ENCODE measurements around the gene ARHGEF12. TPM values are rescaled to one million over a fixed set of nuclear protein-coding genes. Genes with fewer than 3 reads are reported as not detected.

Gene ARHGEF12
- total RNA-seq, 2 experiments from 2014 or later = 3.6 TPM

DNA sequence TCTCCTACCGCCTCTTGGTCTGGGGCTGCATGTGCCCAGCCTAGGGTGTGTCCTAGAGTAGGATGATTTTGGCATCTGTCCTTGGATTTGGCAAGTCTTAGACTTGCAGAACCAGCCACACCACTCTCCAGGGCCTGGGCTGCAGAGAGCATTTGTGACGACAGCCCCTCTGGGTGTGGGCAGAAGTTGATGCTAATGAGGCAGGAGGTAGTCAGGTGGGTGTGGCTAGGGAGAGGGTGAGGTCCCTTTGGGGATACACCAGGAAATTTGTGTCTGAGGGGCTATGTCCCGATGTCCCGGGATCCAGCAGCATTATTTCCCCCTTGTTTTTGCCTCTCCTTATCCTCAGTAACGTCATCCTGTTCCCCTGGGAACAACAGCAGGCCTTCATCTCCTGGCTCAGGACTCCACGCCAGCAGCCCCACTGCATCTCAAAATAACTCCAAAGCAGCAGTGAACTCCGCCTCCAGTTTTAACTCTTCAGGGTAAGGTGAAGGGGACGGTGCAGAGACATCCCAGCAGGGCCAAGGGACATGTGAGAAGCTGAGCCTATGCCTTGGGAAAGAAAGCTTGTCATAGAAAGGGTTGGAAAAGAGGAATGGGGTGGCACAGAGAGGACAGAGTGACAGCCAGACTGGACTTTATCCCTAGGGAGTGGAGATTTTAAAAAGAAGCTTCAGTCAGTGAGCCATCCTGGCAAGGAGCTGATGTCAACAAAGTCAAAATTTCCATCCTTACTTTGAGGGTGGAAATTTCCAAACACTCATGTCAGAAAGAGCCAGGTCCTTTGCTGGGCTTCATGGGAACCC, 19.1 kb upstream of the ARHGEF12 start:
- Mint-ChIP-seq H3K4me3 (no peak overlapping the region), H3K9me3 (no peaks in the 10 kb centered on the region), H3K4me1 (ENCODE audit: low read depth) (no peaks in the 10 kb centered on the region), H3K27me3 (peaks cover 48% of the 10 kb centered on the region), H3K27ac (no peak overlapping the region), H3K36me3 (ENCODE audit: low read depth) (no peaks in the 10 kb centered on the region)
- no peaks in the 10 kb centered on the region for H3K36me3 ChIP-seq (ENCODE audit: insufficient read depth, low read length)
- H3K4me1 ChIP-seq (ENCODE audit: insufficient read depth, low read length) = no peaks in the 10 kb centered on the region
- POLR2A ChIA-PET = no interaction called here
- no peak overlapping the region for H3K4me3 ChIP-seq (ENCODE audit: low read length)
- intact Hi-C loops (cut with DNase I, micrococcal nuclease) = no loop called here
- TF ChIP-seq, protein P1, sequence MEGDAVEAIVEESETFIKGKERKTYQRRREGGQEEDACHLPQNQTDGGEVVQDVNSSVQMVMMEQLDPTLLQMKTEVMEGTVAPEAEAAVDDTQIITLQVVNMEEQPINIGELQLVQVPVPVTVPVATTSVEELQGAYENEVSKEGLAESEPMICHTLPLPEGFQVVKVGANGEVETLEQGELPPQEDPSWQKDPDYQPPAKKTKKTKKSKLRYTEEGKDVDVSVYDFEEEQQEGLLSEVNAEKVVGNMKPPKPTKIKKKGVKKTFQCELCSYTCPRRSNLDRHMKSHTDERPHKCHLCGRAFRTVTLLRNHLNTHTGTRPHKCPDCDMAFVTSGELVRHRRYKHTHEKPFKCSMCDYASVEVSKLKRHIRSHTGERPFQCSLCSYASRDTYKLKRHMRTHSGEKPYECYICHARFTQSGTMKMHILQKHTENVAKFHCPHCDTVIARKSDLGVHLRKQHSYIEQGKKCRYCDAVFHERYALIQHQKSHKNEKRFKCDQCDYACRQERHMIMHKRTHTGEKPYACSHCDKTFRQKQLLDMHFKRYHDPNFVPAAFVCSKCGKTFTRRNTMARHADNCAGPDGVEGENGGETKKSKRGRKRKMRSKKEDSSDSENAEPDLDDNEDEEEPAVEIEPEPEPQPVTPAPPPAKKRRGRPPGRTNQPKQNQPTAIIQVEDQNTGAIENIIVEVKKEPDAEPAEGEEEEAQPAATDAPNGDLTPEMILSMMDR (IDR thresholded peaks at IDR 0.05) = no peak
- DNase-seq = no peak
- no peaks in the 10 kb centered on the region for H3K9me3 ChIP-seq (ENCODE audit: control insufficient read depth in 1 of 2, insufficient read depth in 1 of 2, low read length in 2 of 2)
- peaks cover 17 to 24% of the 10 kb centered on the region in 2 experiments for H3K27me3 ChIP-seq (ENCODE audit: control insufficient read depth in 1 of 2, insufficient read depth in 2 of 2, low read length in 2 of 2)
- H3K27ac ChIP-seq (ENCODE audit: low read depth in 1 of 2, low read length in 2 of 2) = no peak overlapping the region
- CTCF ChIA-PET = no interaction called here
- ATAC-seq (ENCODE audit: poor library complexity) = no peak

DNA sequence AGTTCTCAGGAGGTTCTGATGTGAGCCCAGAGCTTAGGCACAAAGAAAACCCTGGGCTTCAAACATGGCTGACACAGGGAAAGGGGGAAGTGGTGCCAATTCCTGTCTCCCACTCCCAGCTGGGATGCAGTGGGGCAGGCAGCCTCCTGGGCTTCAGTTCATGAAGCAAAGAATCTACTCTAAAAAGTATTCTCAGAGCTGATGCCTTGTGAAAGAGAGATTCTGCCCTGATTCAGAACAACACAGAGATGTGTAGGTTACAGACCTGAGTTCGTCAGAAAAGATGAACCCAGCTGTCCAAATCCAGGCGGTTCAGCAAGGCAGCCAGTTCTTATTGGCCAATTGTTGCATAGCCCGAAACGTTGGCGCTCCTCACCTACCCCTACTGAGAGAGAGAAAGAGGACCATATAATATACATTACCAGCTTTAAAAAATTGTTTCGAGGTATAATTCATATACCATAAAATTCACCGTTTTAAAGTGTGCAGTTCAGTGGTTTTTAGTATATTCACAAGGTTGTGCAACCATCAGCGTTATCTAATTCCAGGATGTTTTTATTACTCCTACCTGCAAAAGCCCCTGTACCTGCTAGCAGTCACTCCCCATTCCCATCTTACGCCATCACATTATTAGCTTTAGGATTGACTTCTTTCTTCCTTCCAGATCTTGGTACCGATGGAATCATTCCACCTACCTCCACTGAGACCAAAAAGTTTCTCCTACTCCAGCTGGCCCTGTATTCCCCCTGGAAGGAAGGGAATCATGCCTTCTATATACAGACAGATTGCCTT, 18.3 kb upstream of the ARHGEF12 start:
- H3K27me3 Mint-ChIP-seq = peaks cover 49% of the 10 kb centered on the region
- Histone ChIP-seq H3K27me3 (ENCODE audit: control insufficient read depth in 1 of 2, insufficient read depth in 2 of 2, low read length in 2 of 2) (peaks cover 22 to 28% of the 10 kb centered on the region in 2 experiments), H3K9me3 (ENCODE audit: control insufficient read depth in 1 of 2, insufficient read depth in 1 of 2, low read length in 2 of 2) (no peaks in the 10 kb centered on the region), H3K4me1 (ENCODE audit: insufficient read depth, low read length) (no peaks in the 10 kb centered on the region), H3K27ac (ENCODE audit: low read depth in 1 of 2, low read length in 2 of 2) (no peak overlapping the region), H3K4me3 (ENCODE audit: low read length) (no peak overlapping the region), H3K36me3 (ENCODE audit: insufficient read depth, low read length) (no peaks in the 10 kb centered on the region)
- ATAC-seq (ENCODE audit: poor library complexity) = no peak
- no peaks in the 10 kb centered on the region for H3K9me3 Mint-ChIP-seq
- ChIA-PET POLR2A (no interaction called here), CTCF (no interaction called here)
- intact Hi-C loops (cut with DNase I, micrococcal nuclease) = no loop called here
- no peaks in the 10 kb centered on the region for H3K4me1 Mint-ChIP-seq (ENCODE audit: low read depth)
- no peak for DNase-seq
- no peak overlapping the region for H3K4me3 Mint-ChIP-seq
- TF ChIP-seq, protein P1 (IDR thresholded peaks at IDR 0.05) = no peak
- no peaks in the 10 kb centered on the region for H3K36me3 Mint-ChIP-seq (ENCODE audit: low read depth)
- H3K27ac Mint-ChIP-seq = no peak overlapping the region

DNA sequence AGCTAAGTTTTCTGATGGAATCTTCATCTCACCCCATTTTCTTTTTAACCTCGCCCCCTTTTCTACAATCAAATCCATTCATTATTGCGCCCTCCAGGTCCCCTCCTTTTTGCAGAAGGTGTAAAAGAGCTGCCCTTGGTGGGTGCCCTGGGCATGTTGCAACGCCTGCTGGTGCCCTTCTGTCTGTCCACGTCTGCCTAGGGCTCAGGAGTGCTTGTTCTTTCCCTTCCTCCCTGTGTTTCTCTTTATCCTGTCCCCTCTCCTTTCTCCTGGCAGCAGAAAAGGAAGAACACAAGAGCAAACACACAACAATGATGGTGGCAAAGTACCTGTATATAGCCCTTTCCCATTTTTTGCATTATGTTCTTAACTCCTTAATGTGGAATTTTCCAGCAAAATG, 17.3 kb upstream of the ARHGEF12 start:
- DNase-seq (no peak), ATAC-seq (ENCODE audit: poor library complexity) (no peak)
- H3K27ac Mint-ChIP-seq = no peak overlapping the region
- H3K9me3 ChIP-seq (ENCODE audit: control insufficient read depth in 1 of 2, insufficient read depth in 1 of 2, low read length in 2 of 2) = no peaks in the 10 kb centered on the region
- peaks cover 25 to 36% of the 10 kb centered on the region in 2 experiments for H3K27me3 ChIP-seq (ENCODE audit: control insufficient read depth in 1 of 2, insufficient read depth in 2 of 2, low read length in 2 of 2)
- H3K4me3 ChIP-seq (ENCODE audit: low read length) = no peak overlapping the region
- TF ChIP-seq, protein P1 (IDR thresholded peaks at IDR 0.05) = no peak
- H3K4me1 Mint-ChIP-seq (ENCODE audit: low read depth) = no peaks in the 10 kb centered on the region
- ChIA-PET CTCF (no interaction called here), POLR2A (no interaction called here)
- H3K27me3 Mint-ChIP-seq = peaks cover 54% of the 10 kb centered on the region
- no peaks in the 10 kb centered on the region for H3K9me3 Mint-ChIP-seq
- H3K27ac ChIP-seq (ENCODE audit: low read depth in 1 of 2, low read length in 2 of 2) = no peak overlapping the region
- H3K36me3 Mint-ChIP-seq (ENCODE audit: low read depth) = no peaks in the 10 kb centered on the region
- H3K36me3 ChIP-seq (ENCODE audit: insufficient read depth, low read length) = no peaks in the 10 kb centered on the region
- no peaks in the 10 kb centered on the region for H3K4me1 ChIP-seq (ENCODE audit: insufficient read depth, low read length)
- no peak overlapping the region for H3K4me3 Mint-ChIP-seq
- intact Hi-C loops (cut with DNase I, micrococcal nuclease) = no loop called here

Data from CD4-positive, alpha-beta T cell (primary cell).